CD4-positive, alpha-beta T cell treated with Interleukin-12 subunit alpha and Interleukin-12 subunit beta, for 1 hour (primary cell): ENCODE measurements around the gene GJB2.

Experiments used
- DNase-seq: peaks from one replicate; pipeline ENCODE4 v3.0.0-alpha.2; 2020

GJB2 gene

DNA sequence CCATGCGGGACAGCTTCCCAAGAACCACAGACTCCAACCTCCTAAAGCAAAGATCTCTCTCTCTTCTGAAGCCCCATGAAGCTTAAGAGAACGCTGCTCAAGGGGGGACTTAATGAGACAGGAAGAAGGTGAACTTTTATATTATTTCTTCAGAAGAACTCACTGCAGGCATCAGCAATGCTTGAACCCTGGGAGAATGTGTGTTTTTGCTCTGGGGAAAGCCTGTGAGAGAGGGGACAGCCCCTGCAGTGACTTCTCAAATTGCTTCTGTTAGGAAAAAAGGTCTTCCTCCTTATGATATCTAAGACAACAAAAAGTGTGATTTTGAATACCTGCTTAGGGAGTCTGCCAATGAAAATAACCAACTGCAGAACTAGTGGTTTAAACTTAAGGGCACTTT is 54.9 kb downstream of the GJB2 start:
- DNase-seq = no peak
